Activated CD8-positive, alpha-beta memory T cell treated with anti-CD3 and anti-CD28 coated beads, Interleukin-2, amount 50 U/mL, for 24 hours (primary cell): ENCODE results near the gene KRTAP12-4.
"Not testable (repeated sequence)": the region's sequence is repeated elsewhere in the genome, so short reads cannot be mapped to it uniquely, and the experiment has no call there.

ENCODE experiments used
- DNase-seq: peaks from one replicate; pipeline ENCODE4 v3.0.0-alpha.2; 2020; ENCODE audit errors: extremely low read depth

KRTAP12-4 gene

DNA sequence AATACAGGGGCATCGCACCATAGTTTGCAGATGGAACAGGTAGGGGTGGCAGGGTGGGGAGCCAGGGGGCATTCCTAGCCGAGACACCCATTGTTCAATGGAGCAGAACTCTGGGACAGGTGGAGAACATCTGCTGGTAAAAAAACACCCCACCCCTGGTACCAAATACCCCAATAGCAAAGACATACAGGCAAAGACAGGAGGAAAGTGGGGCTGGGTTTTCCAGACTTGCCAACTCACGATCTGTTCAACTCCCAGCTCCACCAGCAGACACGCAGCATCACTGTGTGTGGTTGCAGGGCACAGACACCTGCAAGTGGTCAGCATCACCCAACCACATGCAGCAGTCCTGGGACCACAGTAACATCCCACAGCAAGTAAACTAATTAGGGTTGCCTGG, 42.9 kb downstream of the KRTAP12-4 start:
- no peak for DNase-seq

- DNase-seq: not testable (repeated sequence)
These were observed 44.2 kb downstream of the KRTAP12-4 start for GRCh38 chr21:44610157-44610843.

DNA sequence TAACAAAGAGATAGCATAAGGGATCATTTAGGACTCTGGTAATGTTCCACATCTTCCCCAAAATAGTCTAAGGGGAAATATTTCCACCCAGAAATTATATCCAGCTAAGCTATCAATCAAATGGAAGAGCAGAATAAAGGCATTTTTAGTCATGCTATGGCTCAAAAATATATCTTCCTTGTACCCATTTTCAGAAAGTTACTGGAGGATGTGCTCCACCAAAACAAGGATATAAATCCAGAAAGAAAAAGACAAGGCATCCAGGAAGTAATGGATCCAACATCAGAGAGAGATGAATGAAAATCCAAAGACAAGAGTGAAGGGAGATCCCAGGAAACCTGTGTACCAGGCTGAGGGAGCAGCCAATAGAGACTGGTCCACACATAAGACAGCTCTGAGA, 45.3 kb downstream of the KRTAP12-4 start:
- DNase-seq: no peak

DNA sequence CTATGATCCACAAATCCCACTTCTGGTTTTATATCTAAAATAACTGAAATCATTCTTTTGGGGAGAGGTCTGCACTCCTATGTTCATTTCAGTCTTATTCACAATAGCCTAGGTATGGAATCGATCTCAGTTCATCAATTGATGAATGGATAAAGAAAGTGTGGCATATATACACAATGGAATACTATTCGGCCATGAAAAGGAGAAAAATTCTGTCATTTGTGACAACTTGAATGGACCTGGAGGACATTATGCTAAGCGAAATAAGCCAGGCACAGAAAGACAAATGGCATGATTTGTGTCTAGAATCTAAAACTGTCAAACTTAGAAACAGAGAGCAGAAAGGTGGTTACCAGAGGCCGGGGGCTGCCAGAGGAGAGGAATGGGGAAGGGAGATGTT, 48.0 kb downstream of the KRTAP12-4 start:
- DNase-seq: no peak
